ENCODE data around the gene FBXO41.
A peak's percentile ranks its signal among the peaks of the same experiment; 100 is the strongest.

The FBXO41 gene

GRCh38 chr2:73284296-73285158, at the start of gene FBXO41:
FBXO41 (minus strand) TSS chr2:73284478; CDS start chr2:73269630, 14,848 bp downstream.
- no peak for DNase-seq (ENCODE audit: low read depth)

GRCh38 chr2:73334045-73334444, 49.8 kb upstream of the FBXO41 start:
- no peak for DNase-seq (ENCODE audit: low read depth)

GRCh38 chr2:73333564-73333963, 49.3 kb upstream of the FBXO41 start:
- DNase-seq (ENCODE audit: low read depth), result no peak

- no peak for DNase-seq (ENCODE audit: low read depth)
Observed at GRCh38 chr2:73324126-73324725, 39.9 kb upstream of the FBXO41 start.

- no peak for DNase-seq (ENCODE audit: low read depth)
Observed at GRCh38 chr2:73323551-73323950, 39.3 kb upstream of the FBXO41 start.

GRCh38 chr2:73314441-73314840, 30.2 kb upstream of the FBXO41 start:
- no peak for DNase-seq (ENCODE audit: low read depth)

GRCh38 chr2:73307720-73308119, 23.4 kb upstream of the FBXO41 start:
- DNase-seq (ENCODE audit: low read depth), result no peak

GRCh38 chr2:73301636-73302035, 17.4 kb upstream of the FBXO41 start:
- DNase-seq (ENCODE audit: low read depth), result no peak

- no peak for DNase-seq (ENCODE audit: low read depth)
Observed at GRCh38 chr2:73300926-73301325, 16.6 kb upstream of the FBXO41 start.

GRCh38 chr2:73297586-73297985, 13.3 kb upstream of the FBXO41 start:
- DNase-seq (ENCODE audit: low read depth), result no peak

- DNase-seq (ENCODE audit: low read depth), result no peak
Observed at GRCh38 chr2:73297151-73297559, 12.9 kb upstream of the FBXO41 start.

- no peak for DNase-seq (ENCODE audit: low read depth)
Observed at GRCh38 chr2:73295751-73296400, 11.6 kb upstream of the FBXO41 start.

- DNase-seq (ENCODE audit: low read depth), result no peak
Observed at GRCh38 chr2:73294239-73294638, 10.0 kb upstream of the FBXO41 start.

GRCh38 chr2:73293534-73294171, 9.4 kb upstream of the FBXO41 start, which contains the start of gene EGR4:
EGR4 (minus strand) TSS chr2:73293548; CDS start chr2:73293317, 231 bp downstream.
- peak; percentile 17 for DNase-seq (ENCODE audit: low read depth)

GRCh38 chr2:73292906-73293533, 8.7 kb upstream of the FBXO41 start:
- DNase-seq (ENCODE audit: low read depth), result no peak

- no peak for DNase-seq (ENCODE audit: low read depth)
Observed at GRCh38 chr2:73292316-73292905, 8.1 kb upstream of the FBXO41 start.

GRCh38 chr2:73291461-73292315, 7.4 kb upstream of the FBXO41 start:
- no peak for DNase-seq (ENCODE audit: low read depth)

GRCh38 chr2:73291093-73291460, 6.8 kb upstream of the FBXO41 start:
- no peak for DNase-seq (ENCODE audit: low read depth)

- no peak for DNase-seq (ENCODE audit: low read depth)
Observed at GRCh38 chr2:73290049-73290839, 6.0 kb upstream of the FBXO41 start.

GRCh38 chr2:73289304-73289703, 5.0 kb upstream of the FBXO41 start:
- DNase-seq (ENCODE audit: low read depth), result no peak
